NT2/D1 (cell line): ENCODE measurements around the gene PAIP1.
"Not testable (repeated sequence)": the region's sequence is repeated elsewhere in the genome, so short reads cannot be mapped to it uniquely, and the experiment has no call there.

Experiments used
- DNase-seq: peaks from one replicate; pipeline ENCODE4 v3.0.0-alpha.2; 2011; ENCODE audit warnings: low read depth, low spot score
- H3K27me3 ChIP-seq: 2 replicates; pipeline ENCODE4 v1.6.0; 2011; ENCODE audit warnings: mild to moderate bottlenecking; ENCODE audit not compliant: insufficient read length, insufficient read depth
- H3K36me3 ChIP-seq: 2 replicates; pipeline ENCODE4 v1.6.1; 2011; ENCODE audit warnings: mild to moderate bottlenecking, low read length, mixed read lengths; ENCODE audit not compliant: insufficient read depth, insufficient read length
- H3K4me1 ChIP-seq: 2 replicates; pipeline ENCODE4 v1.5.1; 2011; ENCODE audit not compliant: insufficient read depth, insufficient read length
- H3K4me3 ChIP-seq: 2 replicates; pipeline ENCODE4 v1.5.1; 2011; ENCODE audit warnings: low read depth; ENCODE audit not compliant: insufficient read length
- H3K9ac ChIP-seq: 2 replicates; pipeline ENCODE4 v1.6.0; 2011; ENCODE audit warnings: low read depth; ENCODE audit not compliant: insufficient read length
- H3K9me3 ChIP-seq: 2 replicates; pipeline ENCODE4 v1.5.1; 2011; ENCODE audit warnings: mild to moderate bottlenecking, low read length; ENCODE audit not compliant: insufficient read depth
- SUZ12 ChIP-seq: IDR thresholded peaks from 2 replicates; pipeline ENCODE4 v1.6.1; 2011; ENCODE audit not compliant: insufficient read length, insufficient read depth; ENCODE audit errors: extremely low read depth
- YY1 ChIP-seq: IDR thresholded peaks from 2 replicates; pipeline ENCODE4 v1.6.1; 2011; ENCODE audit not compliant: insufficient read length, insufficient read depth
- ZNF274 ChIP-seq: IDR thresholded peaks from 2 replicates; pipeline ENCODE4 v1.6.1; 2011; ENCODE audit warnings: mild to moderate bottlenecking, low read depth, low read length

The PAIP1 gene

GRCh38 chr5:43583724-43584123, 26.8 kb upstream of the PAIP1 start:
- no peaks in the 10 kb centered on the region for H3K4me1 ChIP-seq
- TF ChIP-seq SUZ12 = no peak
- no peak for TF ChIP-seq ZNF274
- TF ChIP-seq YY1 = no peak

GRCh38 chr5:43582082-43583005, 25.5 kb upstream of the PAIP1 start:
- no peak overlapping the region for H3K9ac ChIP-seq

More at GRCh38 chr5:43583724-43584123, 26.8 kb upstream of the PAIP1 start:
- no peak overlapping the region for H3K9ac ChIP-seq
- no peaks in the 10 kb centered on the region for H3K27me3 ChIP-seq
- H3K4me3 ChIP-seq = no peak overlapping the region
- H3K36me3 ChIP-seq = no peaks in the 10 kb centered on the region
- no peak for DNase-seq
- no peaks in the 10 kb centered on the region for H3K9me3 ChIP-seq

GRCh38 chr5:43581398-43581797, 24.5 kb upstream of the PAIP1 start:
- Histone ChIP-seq H3K4me3 (no peak overlapping the region), H3K9ac (no peak overlapping the region), H3K36me3 (no peaks in the 10 kb centered on the region), H3K9me3 (no peaks in the 10 kb centered on the region), H3K27me3 (no peaks in the 10 kb centered on the region), H3K4me1 (no peaks in the 10 kb centered on the region)
- no peak for TF ChIP-seq ZNF274
- no peak for TF ChIP-seq YY1
- no peak for TF ChIP-seq SUZ12
- no peak for DNase-seq

More at GRCh38 chr5:43582082-43583005, 25.5 kb upstream of the PAIP1 start:
- Histone ChIP-seq H3K4me1 (no peaks in the 10 kb centered on the region), H3K36me3 (no peaks in the 10 kb centered on the region), H3K9me3 (no peaks in the 10 kb centered on the region), H3K27me3 (no peaks in the 10 kb centered on the region), H3K4me3 (no peak overlapping the region)
- TF ChIP-seq YY1 (no peak), SUZ12 (no peak), ZNF274 (no peak)
- no peak for DNase-seq

GRCh38 chr5:43580402-43581210, 23.7 kb upstream of the PAIP1 start:
- not testable (repeated sequence) for DNase-seq, H3K9me3 ChIP-seq, H3K4me3 ChIP-seq, H3K4me1 ChIP-seq, H3K36me3 ChIP-seq, H3K9ac ChIP-seq, H3K27me3 ChIP-seq

GRCh38 chr5:43573058-43573457, 16.2 kb upstream of the PAIP1 start:
- TF ChIP-seq ZNF274 (no peak), SUZ12 (no peak), YY1 (no peak)
- no peak overlapping the region for H3K9ac ChIP-seq
- no peak for DNase-seq

GRCh38 chr5:43572357-43572756, 15.5 kb upstream of the PAIP1 start:
- H3K4me1 ChIP-seq = no peaks in the 10 kb centered on the region
- TF ChIP-seq YY1 = no peak
- no peak for TF ChIP-seq ZNF274
- no peak for TF ChIP-seq SUZ12
- DNase-seq = no peak
- no peaks in the 10 kb centered on the region for H3K27me3 ChIP-seq
- no peaks in the 10 kb centered on the region; the same call in 1 of the 2 replicates for H3K9me3 ChIP-seq
- no peak overlapping the region for H3K9ac ChIP-seq
- H3K4me3 ChIP-seq = no peak overlapping the region
- no peaks in the 10 kb centered on the region for H3K36me3 ChIP-seq

More at GRCh38 chr5:43573058-43573457, 16.2 kb upstream of the PAIP1 start:
- Histone ChIP-seq H3K4me3 (no peak overlapping the region), H3K4me1 (no peaks in the 10 kb centered on the region), H3K9me3 (no peaks in the 10 kb centered on the region; the same call in 1 of the 2 replicates), H3K36me3 (no peaks in the 10 kb centered on the region), H3K27me3 (no peaks in the 10 kb centered on the region)

- Histone ChIP-seq H3K36me3 (no peaks in the 10 kb centered on the region), H3K4me3 (no peak overlapping the region), H3K27me3 (no peaks in the 10 kb centered on the region), H3K9ac (no peak overlapping the region), H3K4me1 (no peaks in the 10 kb centered on the region), H3K9me3 (no peaks in the 10 kb centered on the region; the same call in 1 of the 2 replicates)
- DNase-seq = no peak
- TF ChIP-seq YY1 (no peak), ZNF274 (no peak), SUZ12 (no peak)
These were observed 14.4 kb upstream of the PAIP1 start for GRCh38 chr5:43571237-43571636.
